OCI-LY7 (cell line): Measurements from ENCODE around the gene PHACTR1. TPM values are rescaled to one million over a fixed set of nuclear protein-coding genes. Genes with fewer than 3 reads are reported as not detected.

Experiments
- BruUV-seq: library from RNA; stranded (reverse); fragments of 400-500 nt; replicated peaks from 2 replicates; lab custom pipeline; 2021; lab: Mats Ljungman, UMichigan
- CTCF ChIA-PET: fragments of 300-600 bp; sonication (Branson Sonifier 250); formaldehyde crosslinking; loops from one replicate; lab custom pipeline; 2022; ENCODE audit warnings: antibody characterized with exemption; ENCODE audit not compliant: unreplicated experiment; lab: Charles Lee
- POLR2A ChIA-PET: fragments of 300-600 bp; sonication (Branson Sonifier 250); formaldehyde crosslinking; loops from one replicate; lab custom pipeline; 2022; ENCODE audit warnings: antibody characterized with exemption; lab: Charles Lee
- DNase-seq: peaks from one replicate; pipeline ENCODE4 v3.0.0-alpha.2; 2015; ENCODE audit warnings: low spot score
- H2AFZ ChIP-seq: fragments of 200-600 bp; sonication (generic), shearing (Covaris generic); 2 replicates; pipeline ENCODE4 v1.6.1; 2014; ENCODE audit warnings: mild to moderate bottlenecking, antibody characterized with exemption, low read length, moderate library complexity
- H3K27ac ChIP-seq: fragments of 200-600 bp; sonication (generic); 2 replicates; pipeline ENCODE4 v1.5.1; 2014; ENCODE audit warnings: mixed run types, low read depth, mild to moderate bottlenecking, moderate library complexity, low read length, inconsistent platforms; ENCODE audit not compliant: poor library complexity, severe bottlenecking
- H3K36me3 ChIP-seq: fragments of 200-600 bp; sonication (generic); 2 replicates; pipeline ENCODE4 v1.6.1; 2014; ENCODE audit warnings: mild to moderate bottlenecking, antibody characterized with exemption, low read length, moderate library complexity, mixed read lengths; ENCODE audit not compliant: insufficient read depth
- H3K4me1 ChIP-seq: fragments of 200-600 bp; sonication (generic); 2 replicates; pipeline ENCODE4 v1.5.1; 2014; ENCODE audit warnings: mild to moderate bottlenecking, low read length; ENCODE audit not compliant: insufficient read depth, poor library complexity, severe bottlenecking
- H3K4me2 ChIP-seq: fragments of 200-600 bp; sonication (generic); 2 replicates; pipeline ENCODE4 v1.6.1; 2014; ENCODE audit warnings: mild to moderate bottlenecking, low read length
- H3K4me3 ChIP-seq: fragments of 200-600 bp; sonication (generic); 2 replicates; pipeline ENCODE4 v1.5.1; 2014; ENCODE audit warnings: mild to moderate bottlenecking, low read depth, low read length; ENCODE audit not compliant: poor library complexity, severe bottlenecking
- H3K79me2 ChIP-seq: fragments of 200-600 bp; sonication (generic); 2 replicates; pipeline ENCODE4 v1.6.1; 2016; ENCODE audit warnings: low read depth, mild to moderate bottlenecking, low read length, moderate library complexity, mixed read lengths; ENCODE audit not compliant: insufficient read depth
- H3K9me2 ChIP-seq: fragments of 200-600 bp; sonication (generic); 2 replicates; pipeline ENCODE4 v1.6.1; 2016; ENCODE audit warnings: mild to moderate bottlenecking, low read length, mixed read lengths; ENCODE audit not compliant: insufficient read depth
- H3K9me3 ChIP-seq: fragments of 200-600 bp; sonication (generic); 2 replicates; pipeline ENCODE4 v1.6.1; 2014; ENCODE audit warnings: mild to moderate bottlenecking, mixed run types, low read length, mixed read lengths
- H4K20me1 ChIP-seq: fragments of 200-600 bp; sonication (generic); 2 replicates; pipeline ENCODE4 v1.6.1; 2014; ENCODE audit warnings: mild to moderate bottlenecking, antibody characterized with exemption, low read length, moderate library complexity, mixed read lengths; ENCODE audit not compliant: insufficient read depth
- EZH2phosphoT487 ChIP-seq: fragments of 200-600 bp; sonication (generic); IDR thresholded peaks from 2 replicates; pipeline ENCODE4 v1.6.1; 2018; ENCODE audit warnings: low read depth, borderline replicate concordance, mild to moderate bottlenecking, mixed run types, antibody characterized with exemption, low read length, moderate library complexity, mixed read lengths
- intact Hi-C: fragments of 100-400 bp; cut with micrococcal nuclease; formaldehyde crosslinking; loops from one replicate; pipeline ENCODE4 v1.10.0; 2022; ENCODE audit not compliant: unreplicated experiment
- total RNA-seq, 2 experiments: library from RNA; depleted of rRNA in 1 of 2; stranded (reverse); fragments of >200 nt in 1 of 2; shearing (Covaris generic) in 1 of 2; gene quantifications; 2 replicates each; pipeline ENCODE4 v1.2.3, GENCODE V29; 2014 to 2022
- TF ChIP-seq, protein P1 (sequence below): fragments of 200-600 bp; sonication (generic); conservative IDR thresholded peaks from 2 replicates; pipeline ENCODE4 v1.5.1; 2014; ENCODE audit warnings: mild to moderate bottlenecking, antibody characterized with exemption, low read length, moderate library complexity, mixed read lengths

PHACTR1 gene
- total RNA-seq, 2 experiments from 2014 or later, result 25.1 to 46.6 TPM

DNA sequence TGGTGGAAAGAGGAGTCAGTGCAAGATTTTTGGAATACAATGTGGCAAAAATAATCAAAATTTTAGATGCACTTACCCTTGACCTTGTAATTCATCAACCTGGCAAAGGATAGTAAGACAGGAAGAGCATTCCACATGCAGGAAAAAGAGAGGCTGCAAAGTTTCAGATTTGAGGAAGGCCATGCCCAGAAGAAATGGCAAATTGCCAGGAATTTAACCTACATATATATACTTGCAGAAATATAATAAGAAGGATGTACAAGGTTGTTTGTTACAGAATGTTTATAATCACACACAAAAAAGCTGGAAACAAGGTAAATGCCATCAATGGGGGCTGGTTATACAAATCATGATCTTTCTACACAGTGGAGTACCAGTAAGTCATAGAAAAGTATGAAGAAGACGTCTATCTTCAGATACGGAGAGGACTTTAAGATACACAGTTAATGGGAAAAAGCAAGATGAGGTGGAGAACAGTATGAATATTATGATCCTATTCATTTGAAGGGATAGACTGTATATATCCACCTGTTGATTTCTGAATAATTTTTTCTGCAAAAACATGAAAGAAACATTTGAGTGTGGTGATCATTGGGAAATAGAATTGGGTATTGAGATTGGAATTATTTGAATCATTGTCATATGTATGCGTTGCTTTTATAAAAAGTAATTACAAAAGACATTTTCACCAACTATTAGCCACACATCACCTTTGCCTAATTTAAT lies 358.0 kb downstream of the PHACTR1 start:
- ChIA-PET CTCF (no interaction called here), POLR2A (no interaction called here)
- H3K9me3 ChIP-seq, result no peaks in the 10 kb centered on the region
- no peak overlapping the region for H3K4me2 ChIP-seq
- no peaks in the 10 kb centered on the region for H3K36me3 ChIP-seq
- no TSS peak for BruUV-seq
- no peaks in the 10 kb centered on the region for H3K79me2 ChIP-seq
- no peak overlapping the region for H3K27ac ChIP-seq
- no peaks in the 10 kb centered on the region for H3K4me1 ChIP-seq
- intact Hi-C loops, result no loop called here
- TF ChIP-seq EZH2phosphoT487, result no peak
- TF ChIP-seq, protein P1, sequence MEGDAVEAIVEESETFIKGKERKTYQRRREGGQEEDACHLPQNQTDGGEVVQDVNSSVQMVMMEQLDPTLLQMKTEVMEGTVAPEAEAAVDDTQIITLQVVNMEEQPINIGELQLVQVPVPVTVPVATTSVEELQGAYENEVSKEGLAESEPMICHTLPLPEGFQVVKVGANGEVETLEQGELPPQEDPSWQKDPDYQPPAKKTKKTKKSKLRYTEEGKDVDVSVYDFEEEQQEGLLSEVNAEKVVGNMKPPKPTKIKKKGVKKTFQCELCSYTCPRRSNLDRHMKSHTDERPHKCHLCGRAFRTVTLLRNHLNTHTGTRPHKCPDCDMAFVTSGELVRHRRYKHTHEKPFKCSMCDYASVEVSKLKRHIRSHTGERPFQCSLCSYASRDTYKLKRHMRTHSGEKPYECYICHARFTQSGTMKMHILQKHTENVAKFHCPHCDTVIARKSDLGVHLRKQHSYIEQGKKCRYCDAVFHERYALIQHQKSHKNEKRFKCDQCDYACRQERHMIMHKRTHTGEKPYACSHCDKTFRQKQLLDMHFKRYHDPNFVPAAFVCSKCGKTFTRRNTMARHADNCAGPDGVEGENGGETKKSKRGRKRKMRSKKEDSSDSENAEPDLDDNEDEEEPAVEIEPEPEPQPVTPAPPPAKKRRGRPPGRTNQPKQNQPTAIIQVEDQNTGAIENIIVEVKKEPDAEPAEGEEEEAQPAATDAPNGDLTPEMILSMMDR, result no peak
- DNase-seq, result no peak
- H3K9me2 ChIP-seq, result no peaks in the 10 kb centered on the region
- no peak overlapping the region for H3K4me3 ChIP-seq
- H4K20me1 ChIP-seq, result no peaks in the 10 kb centered on the region
- H2AFZ ChIP-seq, result no peak overlapping the region

DNA sequence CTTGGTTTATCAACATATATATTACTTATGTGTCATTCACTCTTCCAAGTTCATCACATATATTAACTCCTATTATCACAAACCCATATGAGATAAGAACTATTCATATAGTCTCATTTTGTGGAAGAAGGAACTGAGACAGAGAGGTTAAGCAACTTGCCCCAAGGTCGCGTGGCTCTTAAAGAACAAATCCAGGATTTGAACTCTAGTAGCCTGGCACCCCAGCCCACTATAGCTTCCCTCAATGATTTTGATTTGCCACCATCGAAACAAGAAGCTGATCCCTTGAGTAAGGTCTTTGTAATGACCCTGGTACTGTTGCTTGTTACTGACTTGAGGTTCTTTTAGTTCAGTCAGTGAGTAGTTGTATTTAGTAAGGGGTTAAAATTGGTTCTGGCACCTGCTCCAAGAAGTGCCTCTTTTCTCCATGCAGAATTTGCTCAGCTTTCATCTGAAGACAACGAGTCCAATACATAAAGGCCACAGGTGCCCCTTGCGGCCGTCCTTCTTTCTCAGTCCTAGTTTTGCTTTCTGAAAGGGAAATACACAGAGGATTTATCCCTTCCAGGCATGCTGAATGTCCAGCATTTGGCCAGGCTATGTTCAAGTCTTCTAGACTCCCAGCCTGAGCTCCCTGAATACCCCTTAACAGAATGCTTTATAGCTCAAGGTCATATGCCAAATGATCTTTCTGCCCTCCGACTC lies 358.7 kb downstream of the PHACTR1 start:
- POLR2A ChIA-PET, result interaction anchor here (0.6 to 0.7 kb wide), 2 partner anchors 15 to 377 kb away, joined by 3 to 4 read pairs; no protein-coding TSS in a partner anchor
- Histone ChIP-seq H3K4me2 (no peak overlapping the region), H3K4me1 (no peaks in the 10 kb centered on the region), H3K36me3 (no peaks in the 10 kb centered on the region), H3K4me3 (no peak overlapping the region), H4K20me1 (no peaks in the 10 kb centered on the region), H3K9me2 (no peaks in the 10 kb centered on the region), H3K27ac (no peak overlapping the region), H2AFZ (no peak overlapping the region), H3K9me3 (no peaks in the 10 kb centered on the region), H3K79me2 (no peaks in the 10 kb centered on the region)
- CTCF ChIA-PET, result no interaction called here
- intact Hi-C loops, result no loop called here
- DNase-seq, result no peak
- no peak for TF ChIP-seq EZH2phosphoT487
- TF ChIP-seq, protein P1, result no peak
- no TSS peak for BruUV-seq

DNA sequence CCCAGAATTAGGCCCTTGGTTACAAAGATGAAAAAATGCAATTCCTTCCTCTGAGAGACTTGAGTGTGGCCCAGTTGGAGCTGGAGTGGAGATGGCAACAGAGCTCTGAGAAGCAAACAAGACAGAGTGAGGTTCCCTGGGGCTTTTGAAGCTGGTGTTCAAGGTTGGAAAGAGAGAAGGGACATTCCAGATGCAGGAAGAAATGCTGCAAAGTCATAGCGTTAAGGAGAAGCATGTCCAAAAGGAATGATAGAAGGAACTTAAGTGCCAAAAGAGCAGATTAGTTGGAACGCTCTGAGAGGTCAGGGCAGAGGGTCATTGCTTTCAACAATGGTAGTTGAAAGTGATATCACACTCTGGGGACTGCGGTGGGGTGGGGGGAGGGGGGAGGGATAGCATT lies 360.0 kb downstream of the PHACTR1 start:
- Histone ChIP-seq H3K9me2 (no peaks in the 10 kb centered on the region), H2AFZ (no peak overlapping the region), H3K9me3 (no peaks in the 10 kb centered on the region), H3K27ac (no peak overlapping the region), H3K4me3 (no peak overlapping the region), H4K20me1 (no peaks in the 10 kb centered on the region), H3K4me2 (no peak overlapping the region), H3K4me1 (no peaks in the 10 kb centered on the region), H3K79me2 (no peaks in the 10 kb centered on the region), H3K36me3 (no peaks in the 10 kb centered on the region)
- CTCF ChIA-PET, result no interaction called here
- intact Hi-C loops, result no loop called here
- BruUV-seq, result no TSS peak
- no peak for TF ChIP-seq EZH2phosphoT487
- TF ChIP-seq, protein P1, result no peak
- no peak for DNase-seq
- POLR2A ChIA-PET, result no interaction called here
